GM12891 (cell line): Measurements from ENCODE around the gene ANXA2R.

Experiments used
- PAX5 ChIP-seq: IDR thresholded peaks from 2 replicates; pipeline ENCODE4 v1.6.1; 2011; ENCODE audit warnings: low read length, moderate library complexity, mild to moderate bottlenecking; ENCODE audit not compliant: insufficient read depth, severe bottlenecking
- POLR2A ChIP-seq: IDR thresholded peaks from 2 replicates; pipeline ENCODE4 v1.6.1; 2011; ENCODE audit warnings: low read depth, low read length, control low read depth
- POLR2AphosphoS5 ChIP-seq: IDR thresholded peaks from 2 replicates; pipeline ENCODE4 v1.6.1; 2011; ENCODE audit warnings: low read depth, low read length, control low read depth

DNA sequence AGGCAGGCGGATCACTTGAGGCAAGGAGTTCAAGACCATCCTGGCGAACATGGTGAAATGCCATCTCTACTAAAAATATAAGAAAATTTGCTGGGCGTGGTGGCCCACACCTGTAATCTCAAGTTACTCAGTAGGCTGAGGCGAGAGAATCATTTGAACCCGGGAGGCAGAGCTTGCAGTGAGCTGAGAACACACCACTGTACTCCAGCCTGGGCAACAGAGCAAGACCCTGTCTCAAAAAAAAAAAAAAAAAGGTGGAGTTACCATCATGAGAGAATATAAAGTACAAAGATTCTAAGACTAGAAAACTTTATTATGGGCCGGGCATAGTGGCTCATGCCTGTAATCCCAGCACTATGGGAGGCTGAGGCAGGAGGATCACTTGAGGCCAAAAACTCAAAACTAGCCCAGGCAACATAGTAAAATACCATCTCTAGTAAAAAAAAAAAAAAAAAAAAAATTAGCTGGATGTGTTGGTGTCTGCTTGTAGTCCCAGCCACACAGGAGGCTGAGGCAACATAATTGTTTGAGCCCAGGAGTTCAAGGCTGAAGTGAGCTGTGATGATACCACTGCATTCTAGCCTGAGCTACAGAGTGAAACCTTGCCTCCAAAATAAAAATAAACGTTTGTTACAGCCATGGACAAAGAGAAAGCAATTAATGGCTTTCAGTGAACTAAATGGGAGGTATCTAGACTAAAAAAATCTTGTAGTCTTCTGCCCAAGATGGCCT is 12.9 kb downstream of the ANXA2R start:
- TF ChIP-seq POLR2A (no peak), POLR2AphosphoS5 (no peak), PAX5 (no peak)
